Lower lobe of right lung (tissue), 2 donors: ENCODE data around the gene TJP3. TPM values are rescaled to one million over a fixed set of nuclear protein-coding genes. Genes with fewer than 3 reads are reported as not detected.

ENCODE experiments used
- ATAC-seq, 2 donors: fragments of 200-7000 bp; cut with Tn5 transposase; one replicate each; pipeline ENCODE4 v1.9.1; 2020 to 2022; ENCODE audit warnings: mild to moderate bottlenecking in 2 of 2, moderate library complexity in 2 of 2
- DNase-seq: peaks from one replicate; pipeline ENCODE4 v3.0.0-alpha.2; 2020
- H3K27ac ChIP-seq: fragments of 200-600 bp; one replicate; pipeline ENCODE4 v1.8.0; 2022
- H3K27me3 ChIP-seq: fragments of 200-600 bp; one replicate; pipeline ENCODE4 v1.8.0; 2022; ENCODE audit warnings: low read depth
- H3K36me3 ChIP-seq: fragments of 200-600 bp; one replicate; pipeline ENCODE4 v1.8.0; 2022; ENCODE audit warnings: mild to moderate bottlenecking
- H3K4me1 ChIP-seq: fragments of 200-600 bp; one replicate; pipeline ENCODE4 v1.8.0; 2022
- H3K4me3 ChIP-seq: fragments of 200-600 bp; one replicate; pipeline ENCODE4 v1.8.0; 2022; ENCODE audit warnings: mild to moderate bottlenecking
- H3K9me3 ChIP-seq: fragments of 200-600 bp; one replicate; pipeline ENCODE4 v1.8.0; 2022
- CTCF ChIP-seq: fragments of 200-600 bp; IDR thresholded peaks from one replicate; pipeline ENCODE4 v1.8.0; 2022; ENCODE audit warnings: antibody characterized with exemption, mild to moderate bottlenecking
- intact Hi-C: fragments of 100-400 bp; cut with DNase I; formaldehyde crosslinking; loops from one replicate; pipeline ENCODE4 v1.11.0; 2022
- total RNA-seq: library from RNA; stranded (reverse); fragmentation: NEBNext Ultra II Directional; extraction: Animal tissue kit (Norgen Biotek cat#: 25700); gene quantifications from one replicate; pipeline ENCODE4 v1.2.1, GENCODE V29; 2021
- donor health status: DM: no; HTN: yes; CAD: no; lungs with severe emphysema.

The TJP3 gene
- total RNA-seq, 1 donor from 2014 or later: 34.4 TPM

- H3K4me3 ChIP-seq: no peak overlapping the region
- H3K27me3 ChIP-seq: no peaks in the 10 kb centered on the region
- ATAC-seq (peak; percentile 40 to 57), DNase-seq (no peak)
- H3K9me3 ChIP-seq: no peaks in the 10 kb centered on the region
- H3K4me1 ChIP-seq: peaks cover 21% of the 10 kb centered on the region
- TF ChIP-seq CTCF: peak; percentile 52
- intact Hi-C loops: no loop called here
- no peak overlapping the region for H3K27ac ChIP-seq
- no peaks in the 10 kb centered on the region for H3K36me3 ChIP-seq
Measured at GRCh38 chr19:3692141-3693024, 15.8 kb upstream of the TJP3 start.

- no peak for TF ChIP-seq CTCF
- Histone ChIP-seq H3K36me3 (no peaks in the 10 kb centered on the region), H3K27ac (no peak overlapping the region), H3K4me3 (no peak overlapping the region), H3K27me3 (no peaks in the 10 kb centered on the region), H3K4me1 (peaks cover 20% of the 10 kb centered on the region), H3K9me3 (no peaks in the 10 kb centered on the region)
- DNase-seq (no peak), ATAC-seq (no peak)
- intact Hi-C loops: no loop called here
Measured at GRCh38 chr19:3693025-3693925, 14.9 kb upstream of the TJP3 start.

- intact Hi-C loops: no loop called here
Measured at GRCh38 chr19:3694361-3695123, 13.6 kb upstream of the TJP3 start.

GRCh38 chr19:3695124-3695733 lies 13.0 kb upstream of the TJP3 start:
- TF ChIP-seq CTCF: no peak
- no peak overlapping the region for H3K27ac ChIP-seq
- no peaks in the 10 kb centered on the region for H3K27me3 ChIP-seq
- no peaks in the 10 kb centered on the region for H3K9me3 ChIP-seq
- no peak for ATAC-seq
- no peak overlapping the region for H3K4me3 ChIP-seq
- intact Hi-C loops: no loop called here
- DNase-seq: no peak
- peaks cover 20% of the 10 kb centered on the region for H3K4me1 ChIP-seq
- H3K36me3 ChIP-seq: no peaks in the 10 kb centered on the region

More at GRCh38 chr19:3694361-3695123, 13.6 kb upstream of the TJP3 start:
- H3K27ac ChIP-seq: no peak overlapping the region
- ATAC-seq (no peak), DNase-seq (no peak)
- H3K36me3 ChIP-seq: no peaks in the 10 kb centered on the region
- no peak for TF ChIP-seq CTCF
- no peaks in the 10 kb centered on the region for H3K27me3 ChIP-seq
- peaks cover 20% of the 10 kb centered on the region for H3K4me1 ChIP-seq
- no peak overlapping the region for H3K4me3 ChIP-seq
- H3K9me3 ChIP-seq: no peaks in the 10 kb centered on the region
